Stimulated activated naive CD4-positive, alpha-beta T cell treated with Interleukin-2 at 50 U/mL for 16 hours (primary cell): ENCODE measurements around the gene C16orf96.
"Not testable (repeated sequence)": the region's sequence is repeated elsewhere in the genome, so short reads cannot be mapped to it uniquely, and the experiment has no call there.

Experiments
- DNase-seq: peaks from one replicate; lab custom pipeline; 2025; lab: John Stamatoyannopoulos, UW

The C16orf96 gene

DNA sequence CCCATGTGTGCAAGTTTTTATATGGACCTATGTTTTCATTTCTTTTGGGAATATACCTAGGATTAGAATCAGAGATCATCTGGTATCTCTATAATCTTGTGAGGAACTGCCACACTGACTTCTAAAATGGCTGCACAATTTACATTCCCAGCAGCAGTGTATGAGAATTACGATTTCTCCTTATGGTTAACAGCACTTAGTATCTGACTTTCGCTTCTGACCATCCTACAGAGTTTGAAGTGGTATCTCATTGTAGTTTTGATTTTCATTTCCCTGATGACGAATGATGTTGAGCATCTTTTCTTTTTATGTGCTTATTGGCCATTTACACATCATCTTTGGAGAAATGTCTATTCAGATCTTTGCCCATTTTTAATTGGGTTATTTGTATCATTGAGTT is 10.0 kb downstream of the C16orf96 start:
- DNase-seq = no peak

DNA sequence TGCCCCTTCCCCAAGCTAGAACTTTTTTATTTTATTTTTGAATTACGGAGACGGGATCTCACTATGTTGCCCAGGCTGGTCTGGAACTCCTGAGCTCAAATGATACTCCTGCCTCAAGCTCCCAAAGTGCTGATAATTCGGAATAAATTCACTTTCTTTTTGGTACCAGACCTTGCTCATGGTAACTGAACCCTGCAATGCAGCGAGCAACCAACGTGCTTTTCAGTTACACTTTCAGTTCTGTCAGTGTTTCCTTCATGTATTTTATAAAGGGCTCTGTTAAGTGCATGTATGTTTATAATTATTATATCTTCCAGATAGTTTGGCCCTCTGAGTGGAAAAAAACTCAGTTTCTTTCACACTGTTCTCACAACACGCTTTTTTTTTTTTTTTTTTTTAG is 13.9 kb downstream of the C16orf96 start:
- no peak for DNase-seq

DNA sequence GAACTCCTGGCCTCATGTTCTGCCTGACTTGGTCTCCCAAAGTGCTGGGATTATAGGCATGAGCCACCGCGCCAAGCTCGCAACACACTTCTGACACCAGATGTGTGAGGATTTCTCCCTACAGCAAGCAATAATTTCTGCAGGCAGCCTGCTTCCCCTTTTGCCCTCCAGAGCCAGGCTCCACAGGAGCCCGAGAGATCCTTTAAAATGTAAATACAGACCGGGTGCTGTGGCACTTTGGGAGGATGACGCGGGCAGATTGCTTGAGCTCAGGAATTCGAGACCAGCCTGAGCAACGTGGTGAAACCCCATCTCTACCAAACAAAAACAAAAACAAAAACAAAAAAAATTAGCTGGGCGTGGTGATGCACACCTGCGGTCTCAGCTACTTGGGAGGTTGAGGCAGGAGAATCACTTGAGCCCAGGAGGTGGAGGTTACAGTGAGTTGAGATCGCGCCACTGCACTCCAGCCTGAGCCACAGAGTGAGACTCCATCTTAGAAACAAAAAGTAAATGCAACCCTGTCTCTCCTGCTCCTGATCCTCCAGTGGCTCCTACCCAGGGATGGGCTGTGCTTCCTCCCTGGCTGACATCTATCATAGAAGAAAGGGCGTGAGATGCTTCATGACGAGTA is 14.7 kb downstream of the C16orf96 start:
- DNase-seq = no peak

DNA sequence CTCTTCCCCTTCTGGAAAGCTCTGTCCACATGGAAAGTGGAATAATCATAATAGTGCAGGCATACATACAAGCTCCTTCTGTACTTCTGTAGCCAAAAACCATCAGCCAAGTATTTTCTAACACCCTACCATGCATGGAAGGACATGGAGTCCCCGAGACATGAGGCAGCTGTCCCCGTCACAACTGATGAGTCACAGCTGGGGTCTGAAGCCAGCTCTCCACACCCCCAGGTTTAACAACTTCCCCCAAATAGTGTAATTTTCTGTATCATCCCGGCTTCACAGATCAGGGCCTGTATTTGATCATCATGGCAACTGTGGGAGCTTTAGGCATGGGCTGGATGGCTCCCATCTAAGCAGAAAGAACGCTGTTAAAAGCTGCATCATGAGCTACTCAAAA is 16.6 kb downstream of the C16orf96 start:
- DNase-seq = no peak

DNA sequence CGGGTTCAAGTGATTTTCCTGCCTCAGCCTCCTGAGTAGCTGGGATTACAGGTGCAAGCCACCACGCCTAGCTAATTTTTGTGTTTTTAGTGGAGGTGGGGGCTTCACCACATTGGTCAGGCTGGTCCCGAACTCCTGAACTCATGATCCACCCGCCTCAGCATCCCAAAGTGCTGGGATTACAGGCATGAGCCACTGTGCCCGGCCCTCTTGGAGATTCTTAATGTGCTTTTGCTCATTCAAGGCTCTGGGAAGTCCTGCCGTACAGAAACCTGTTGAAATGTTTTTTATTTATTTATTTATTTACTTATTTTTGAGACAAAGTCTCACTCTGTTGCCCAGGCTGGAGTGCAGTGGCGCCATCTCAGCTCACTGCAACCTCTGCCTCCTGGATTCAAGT is 17.8 kb downstream of the C16orf96 start:
- DNase-seq = not testable (repeated sequence)

DNA sequence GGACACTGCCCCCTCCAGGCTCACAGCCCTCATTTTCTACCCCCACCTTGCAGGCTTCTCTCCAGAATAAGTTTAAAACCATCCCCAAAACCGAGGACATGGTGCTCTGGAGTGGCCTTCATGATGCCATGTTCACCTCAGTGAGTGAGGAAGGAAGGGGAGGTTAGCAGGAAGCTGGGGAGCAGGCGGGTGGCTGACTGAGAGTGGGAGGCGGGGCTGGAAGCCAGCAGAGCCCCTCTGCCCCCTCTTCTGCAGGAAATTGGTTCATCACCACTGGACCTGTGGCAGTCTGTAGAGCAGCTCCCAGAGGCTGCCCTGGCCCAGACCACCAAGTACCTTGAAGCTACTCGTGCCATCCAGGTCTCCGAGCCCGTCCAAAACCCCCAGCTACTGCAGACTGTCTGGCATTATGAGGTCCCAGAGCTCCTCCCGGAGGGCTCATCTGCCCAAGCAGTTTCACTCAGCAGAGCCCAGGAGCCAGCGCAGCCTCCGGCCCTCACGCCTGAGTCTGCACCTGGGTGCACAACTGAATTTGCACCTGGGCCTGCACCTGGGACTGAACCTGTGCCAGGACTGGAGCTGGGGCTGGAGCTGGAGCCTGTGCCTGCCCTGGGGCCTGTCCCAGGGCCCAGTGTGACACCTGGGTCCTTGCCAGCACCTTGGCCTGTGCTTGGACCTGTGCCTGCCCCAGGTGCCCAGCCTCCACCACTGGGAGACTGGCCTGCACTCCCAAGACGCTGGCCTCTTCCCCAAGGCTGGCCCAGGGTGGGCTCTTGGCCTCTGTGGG is 19.0 kb downstream of the C16orf96 start:
- no peak for DNase-seq

DNA sequence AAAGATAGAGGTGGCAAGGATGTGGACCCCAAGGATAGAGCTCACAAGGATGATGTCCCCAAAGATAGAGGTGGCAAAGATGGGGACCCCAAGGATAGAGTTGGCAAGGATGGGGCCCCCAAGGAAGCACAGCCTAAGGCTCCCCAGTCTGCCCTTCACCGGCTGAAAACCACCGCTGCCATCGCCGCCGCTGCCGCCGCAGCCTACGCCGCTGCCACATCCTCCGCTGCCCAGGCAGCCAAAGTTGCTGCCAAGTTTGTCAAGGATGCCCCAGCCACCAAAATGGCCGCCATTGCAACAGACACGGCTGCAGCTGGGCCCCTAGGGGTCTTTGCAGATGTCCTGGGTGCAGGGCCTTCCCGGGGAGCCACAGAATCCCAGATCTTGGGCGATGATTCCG is 19.9 kb downstream of the C16orf96 start:
- DNase-seq = no peak

DNA sequence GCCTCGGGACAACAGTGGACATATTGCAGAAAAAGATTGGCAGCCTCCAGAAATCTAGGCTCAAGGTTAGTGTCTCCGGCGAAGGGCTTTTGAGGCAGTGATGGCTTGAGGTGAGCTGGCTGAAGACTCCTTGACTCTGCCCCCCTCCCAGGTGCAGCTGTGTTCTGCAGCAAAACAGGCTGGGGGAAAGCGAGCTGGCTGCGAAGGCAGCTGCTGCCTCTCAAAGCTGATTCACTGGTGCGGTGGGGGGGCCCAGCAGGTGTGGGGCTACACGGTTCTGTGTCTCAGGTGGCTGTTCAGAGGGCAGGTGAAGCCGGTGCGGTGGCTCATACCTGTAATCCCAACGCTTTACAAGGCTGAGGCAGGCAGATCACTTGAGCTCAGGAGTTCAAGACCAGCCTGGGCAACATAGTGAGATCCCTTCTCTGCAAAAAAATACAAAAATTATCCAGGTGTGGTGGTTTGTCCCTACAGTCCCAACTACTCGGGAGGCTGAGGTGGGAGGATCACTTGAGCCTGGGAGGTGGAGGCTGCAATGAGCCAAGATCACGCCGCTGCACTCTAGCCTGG is 22.9 kb downstream of the C16orf96 start:
- no peak for DNase-seq

DNA sequence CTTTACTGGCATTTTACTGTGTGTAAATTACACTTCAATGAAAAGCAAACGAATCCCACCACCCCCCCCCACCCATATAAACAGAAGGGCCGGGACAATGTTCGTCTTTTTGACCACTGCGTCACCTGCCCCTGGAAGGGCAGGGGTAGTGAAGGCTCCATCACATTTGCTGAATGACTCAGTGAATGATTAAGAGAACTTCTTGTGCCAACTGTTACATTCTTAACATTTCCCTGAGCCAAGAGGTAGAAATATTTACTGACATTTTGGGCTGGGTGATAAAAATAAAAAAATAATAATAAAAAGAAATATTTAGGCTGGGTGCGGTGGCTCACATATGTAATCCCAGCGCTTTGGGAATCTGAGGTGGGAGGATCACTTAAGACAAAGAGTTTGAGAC is 24.1 kb downstream of the C16orf96 start:
- no peak for DNase-seq

DNA sequence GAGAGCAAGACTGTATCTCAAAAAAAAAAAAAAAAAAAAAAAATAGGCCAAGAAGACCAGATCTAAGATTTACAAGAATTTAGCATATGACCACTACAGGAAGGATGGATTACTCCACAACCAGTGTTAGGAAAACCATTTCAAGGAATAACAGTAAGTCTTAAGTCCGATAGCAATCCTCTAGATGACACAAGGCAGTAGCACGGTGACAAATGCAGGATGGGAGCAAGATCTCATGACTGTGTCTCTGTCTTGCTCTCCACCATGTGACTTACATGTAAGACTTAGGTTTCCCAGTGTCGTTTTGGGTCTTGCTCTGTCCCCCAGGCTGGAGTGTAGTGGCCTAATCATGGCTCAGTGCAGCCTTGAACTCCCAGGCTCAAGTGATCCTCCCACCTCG is 27.8 kb downstream of the C16orf96 start:
- no peak for DNase-seq

DNA sequence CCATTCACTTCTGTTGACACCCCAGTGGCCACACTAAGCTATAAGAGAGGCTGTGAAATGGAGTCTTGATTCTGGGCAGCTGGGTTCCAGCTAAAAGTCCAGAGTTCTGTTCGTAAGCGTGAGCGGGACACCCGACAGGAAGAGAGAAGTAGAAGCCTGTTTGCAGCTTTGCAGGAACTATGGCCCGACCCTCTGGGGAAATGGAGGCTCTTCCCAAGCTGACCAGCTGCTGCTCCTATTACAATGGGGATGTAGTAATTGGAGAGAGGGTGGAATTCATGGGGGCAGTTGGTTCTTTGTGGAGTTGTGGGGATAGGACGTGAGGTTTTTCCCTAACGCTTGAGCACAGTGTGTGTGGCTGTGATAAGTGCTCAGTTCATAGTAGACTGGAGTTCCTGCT is 30.2 kb downstream of the C16orf96 start:
- DNase-seq = no peak

DNA sequence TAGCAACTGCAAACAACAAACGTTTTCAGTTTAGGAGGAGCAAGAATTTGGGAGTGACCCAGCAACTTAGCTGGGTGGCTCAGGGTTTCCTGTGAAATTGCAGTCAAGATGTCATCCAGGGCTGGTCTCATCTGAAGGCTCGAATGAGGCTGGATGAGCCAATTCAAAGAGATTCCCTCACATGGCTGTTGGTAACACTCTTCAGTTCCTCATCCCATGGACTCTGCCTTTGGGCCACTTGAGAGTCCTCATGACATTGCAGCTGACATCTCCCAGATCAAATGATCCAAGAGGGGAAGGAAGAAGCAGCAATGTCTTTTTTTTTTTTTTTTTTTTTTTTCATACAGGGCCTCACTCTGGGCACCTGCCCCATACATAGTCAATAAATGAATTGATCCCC is 32.2 kb downstream of the C16orf96 start:
- DNase-seq = no peak

DNA sequence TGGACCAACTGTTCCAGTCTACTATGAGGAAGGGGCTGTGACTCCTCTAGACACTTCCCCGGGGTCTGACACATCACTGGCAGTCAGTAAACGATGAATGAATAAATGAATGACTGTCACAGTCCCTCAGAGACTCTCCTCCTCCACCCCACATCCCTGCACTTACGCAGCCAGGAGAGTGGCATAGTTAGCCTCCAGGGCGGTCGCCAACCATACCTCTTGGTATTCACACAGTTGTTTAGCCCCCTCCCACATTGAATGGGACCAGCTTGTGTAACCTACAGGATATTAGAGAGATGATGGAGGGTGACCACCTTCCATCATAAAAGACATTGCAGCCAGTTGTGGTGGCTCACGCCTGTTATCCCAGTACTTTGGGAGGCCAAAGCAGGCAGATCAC is 32.8 kb downstream of the C16orf96 start:
- DNase-seq = no peak

DNA sequence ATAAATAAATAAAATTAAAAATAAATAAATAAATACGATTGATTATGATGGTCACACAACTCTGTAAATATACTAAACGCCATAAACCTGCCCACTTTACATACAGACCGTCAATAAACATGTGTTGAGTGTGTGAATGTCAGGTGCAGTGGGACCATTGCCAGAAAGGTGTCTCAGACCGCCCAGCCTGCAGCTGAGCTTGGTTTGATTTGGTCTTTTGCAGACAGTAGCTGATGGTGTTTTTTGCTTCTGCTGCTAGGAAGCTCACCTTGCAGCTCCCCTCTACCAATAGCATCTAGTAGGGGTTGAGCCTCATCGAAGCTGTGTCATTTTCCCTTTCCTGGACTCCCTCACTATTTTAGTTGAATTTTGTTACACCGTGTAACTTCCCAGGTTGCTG is 35.1 kb downstream of the C16orf96 start:
- no peak for DNase-seq

DNA sequence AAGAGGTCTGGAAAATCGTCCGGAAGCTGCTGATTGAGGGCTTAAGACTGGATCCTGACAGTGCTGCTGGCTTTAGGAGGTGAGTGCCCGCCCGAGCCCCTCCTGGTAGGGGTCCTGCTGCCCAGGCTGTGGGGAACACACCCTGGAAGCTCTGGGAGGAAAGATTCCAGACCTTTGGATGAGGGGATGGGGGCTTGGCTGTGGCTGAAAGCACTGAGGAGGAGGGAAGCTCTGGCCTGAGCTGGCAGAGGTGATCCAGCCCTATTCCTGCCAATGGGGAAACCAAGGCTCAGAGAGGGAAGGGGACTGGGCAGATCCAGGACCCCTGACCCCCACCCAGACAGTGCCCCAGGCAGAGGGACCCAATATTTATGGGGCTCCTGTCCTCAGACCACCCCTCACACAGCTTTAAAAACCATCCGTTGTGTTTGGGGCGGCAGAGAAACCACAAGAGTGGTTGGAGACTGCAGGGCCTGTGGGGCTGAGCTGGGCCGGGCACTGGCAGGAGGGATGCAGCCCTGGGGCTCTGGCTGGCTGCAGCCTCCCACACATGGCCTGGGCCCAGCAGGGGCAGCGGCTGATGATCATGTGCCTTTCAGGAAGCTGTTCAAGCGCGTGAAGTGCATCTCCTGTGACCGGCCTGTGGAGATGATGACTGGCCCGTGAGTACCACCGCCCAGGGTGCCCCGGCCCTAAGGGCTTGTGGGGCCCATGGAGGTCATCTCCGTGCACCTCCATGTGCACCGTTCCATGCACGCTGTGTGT is 35.7 kb downstream of the C16orf96 start:
- no peak for DNase-seq

DNA sequence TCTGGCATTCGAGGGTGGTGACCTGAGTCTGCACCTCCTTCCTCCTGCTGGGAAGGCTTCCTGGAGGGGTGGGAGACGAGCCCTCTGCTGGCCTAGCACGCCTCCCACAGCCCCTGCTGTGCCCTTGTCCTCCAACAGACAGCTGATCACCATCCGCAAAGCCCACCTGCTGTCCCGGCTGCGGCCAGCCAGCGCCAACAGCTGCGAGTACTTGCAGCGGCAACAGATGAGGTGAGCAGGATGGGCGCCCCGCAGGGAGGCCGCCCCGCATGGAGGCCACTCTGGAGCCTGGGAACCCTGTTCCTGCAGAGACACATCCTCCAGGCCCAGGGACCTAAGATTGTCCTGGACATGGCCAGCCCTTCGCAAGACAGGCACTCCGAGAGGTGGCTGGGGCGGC is 36.9 kb downstream of the C16orf96 start:
- DNase-seq = no peak

DNA sequence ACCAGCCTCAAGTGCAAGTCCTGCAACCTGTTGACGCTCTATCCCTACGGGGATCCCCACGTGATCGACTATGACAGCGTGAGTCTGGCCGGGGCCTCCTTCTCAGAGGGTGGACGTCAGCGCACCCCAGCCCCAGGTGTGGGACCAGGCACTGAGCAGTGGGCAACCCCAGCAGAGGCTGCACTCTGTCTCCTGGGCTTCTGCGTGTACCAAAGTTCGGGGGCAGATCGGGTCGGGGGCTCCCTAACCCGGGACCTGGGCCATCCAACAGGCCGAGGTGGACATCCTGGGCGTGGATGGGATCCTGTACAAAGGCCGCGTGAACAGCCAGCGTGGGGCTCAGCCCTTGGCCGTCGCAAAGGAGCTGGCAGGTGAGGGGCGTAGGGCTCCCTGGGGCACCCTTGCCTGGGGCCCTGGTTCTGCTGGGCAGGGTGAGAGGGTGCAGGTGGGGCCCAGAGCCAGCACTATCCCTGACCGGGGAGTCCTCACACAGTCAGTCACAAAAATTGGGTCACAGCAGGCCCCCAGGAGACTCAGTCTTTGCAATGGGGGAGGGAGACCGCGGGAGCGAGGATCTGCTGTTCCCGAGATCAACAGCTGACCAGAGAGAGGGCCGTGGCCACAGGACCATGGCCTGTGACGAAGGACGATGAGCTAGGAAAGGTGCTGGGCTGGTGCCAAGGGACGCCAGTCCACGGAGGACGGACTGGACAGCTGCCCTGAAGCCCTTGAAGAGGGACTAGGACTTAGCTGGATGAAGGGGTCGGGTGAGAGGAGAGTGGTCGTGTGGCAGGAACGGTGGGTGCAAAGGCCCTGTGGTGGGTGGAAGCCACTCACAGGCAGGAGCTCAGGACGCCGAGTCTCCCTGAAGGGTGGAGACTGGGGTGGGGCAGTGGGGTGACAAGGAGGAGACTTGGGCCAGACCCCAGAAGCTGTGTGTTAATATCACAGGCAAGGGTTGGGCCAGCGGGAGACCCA is 38.6 kb downstream of the C16orf96 start:
- DNase-seq = no peak

DNA sequence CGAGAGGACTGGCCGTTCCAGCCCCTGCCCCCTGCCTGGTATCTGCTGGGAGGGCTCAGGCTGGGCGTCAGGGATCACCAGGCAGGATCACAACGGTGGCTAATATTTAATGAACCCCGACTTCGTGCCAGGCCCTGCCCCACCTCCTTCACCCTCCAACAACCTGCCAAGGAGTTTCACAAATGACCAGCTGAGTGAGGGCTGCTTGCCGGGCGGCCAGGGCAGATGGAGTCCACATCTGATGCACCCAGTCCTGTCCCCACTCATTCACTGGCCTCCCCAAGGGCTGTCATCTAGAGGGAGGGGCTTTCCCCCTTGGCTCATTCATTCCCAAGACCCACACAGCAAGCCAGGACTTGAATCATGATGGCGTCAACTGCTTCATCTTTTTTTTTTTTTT is 41.0 kb downstream of the C16orf96 start:
- DNase-seq = no peak

DNA sequence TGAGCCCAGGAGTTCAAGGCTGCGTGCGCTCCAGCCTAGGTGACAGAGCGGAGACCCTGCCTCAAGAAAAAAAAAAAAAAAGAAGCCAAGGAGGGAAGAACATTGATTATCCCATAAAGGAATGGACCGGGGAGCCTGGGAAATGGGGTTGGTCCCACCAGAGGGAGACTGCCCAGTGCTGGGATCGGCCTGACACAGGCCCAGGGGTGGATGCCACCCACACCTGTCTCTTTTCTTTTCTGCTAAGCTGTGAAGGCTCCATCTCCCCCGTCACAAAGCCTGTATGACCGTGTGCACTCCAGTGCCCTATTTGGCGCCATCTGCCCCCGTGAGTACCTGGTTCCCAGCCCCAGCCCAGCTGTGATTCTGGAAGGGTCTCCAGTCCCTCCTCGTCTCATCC is 42.9 kb downstream of the C16orf96 start:
- no peak for DNase-seq

DNA sequence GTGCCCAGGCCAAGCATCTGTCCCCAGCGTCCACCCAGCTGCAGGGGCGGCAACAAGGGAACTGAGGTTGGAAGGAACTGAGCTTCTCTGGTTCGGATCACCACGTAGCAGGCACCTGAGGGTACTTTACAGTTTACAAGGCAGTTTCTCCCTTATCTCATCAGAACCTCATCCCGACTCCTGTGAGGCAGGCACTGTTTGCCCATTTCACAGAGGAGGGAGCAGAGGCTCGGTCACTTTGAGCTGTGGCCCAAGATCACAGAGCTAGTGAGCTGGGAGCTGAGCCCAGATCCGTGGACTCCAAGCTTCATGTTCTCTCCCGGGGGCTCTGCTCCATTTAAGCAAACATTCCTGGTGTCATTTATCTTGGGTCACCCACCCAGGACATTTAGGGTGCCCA is 43.4 kb downstream of the C16orf96 start:
- no peak for DNase-seq

DNA sequence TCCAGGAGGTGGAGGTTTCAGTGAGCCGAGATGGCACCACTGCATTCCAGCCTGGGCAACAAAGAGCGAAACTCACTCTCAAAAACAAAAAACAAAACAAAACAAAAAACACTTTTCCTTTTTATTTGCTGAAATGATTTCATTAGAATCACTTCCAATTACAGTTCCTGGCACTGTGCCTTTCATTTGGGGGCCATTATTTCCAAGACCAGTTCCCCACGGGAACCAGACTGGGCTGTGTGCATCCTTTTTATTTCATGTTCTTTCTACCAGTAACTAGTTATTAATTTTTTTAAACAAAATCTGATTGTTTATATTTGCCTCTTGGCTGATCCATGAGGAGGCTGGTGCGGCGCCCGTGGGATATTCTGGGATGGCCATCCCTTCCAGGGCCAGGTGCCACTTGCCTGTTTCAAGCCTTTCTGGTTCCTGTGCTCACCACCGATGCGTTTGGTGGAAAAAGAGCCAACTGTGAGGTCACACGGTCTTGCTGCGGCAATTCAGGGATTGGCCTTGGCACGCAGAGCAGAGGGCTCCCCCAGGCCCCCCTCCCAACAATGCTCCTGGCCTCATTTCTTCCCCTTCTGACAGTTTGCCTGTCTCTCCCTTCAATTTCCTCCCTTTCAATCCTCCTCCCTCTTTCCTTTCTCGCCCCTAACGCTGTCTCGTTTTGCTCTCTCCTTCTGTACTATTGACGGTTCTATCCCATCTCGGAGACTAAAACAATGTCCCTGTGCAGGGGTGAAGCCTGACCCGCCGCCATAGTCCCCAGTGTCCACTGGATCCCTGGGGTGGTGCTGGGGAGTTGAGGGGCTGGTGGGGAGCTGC is 45.1 kb downstream of the C16orf96 start:
- no peak for DNase-seq
